Endothelial cell of umbilical vein (primary cell): ENCODE measurements around the gene CCDC80. TPM values are rescaled to one million over a fixed set of nuclear protein-coding genes. Genes with fewer than 3 reads are reported as not detected.

Experiments used
- BruUV-seq: library from RNA; stranded (reverse); fragments of 400-500 nt; replicated peaks from 2 replicates; lab custom pipeline; 2021; lab: Mats Ljungman, UMichigan
- CTCF ChIA-PET: fragments of 300-600, 350-600 bp; sonication (Branson Sonifier 250); formaldehyde crosslinking; loops from one replicate; lab custom pipeline; 2021; ENCODE audit warnings: antibody characterized with exemption, inconsistent platforms; lab: Charles Lee
- POLR2A ChIA-PET: fragments of 300-600, 350-600 bp; sonication (Branson Sonifier 250); formaldehyde crosslinking; loops from one replicate; lab custom pipeline; 2021; ENCODE audit warnings: antibody characterized with exemption, inconsistent platforms; lab: Charles Lee
- DNase-seq: peaks from one replicate; pipeline ENCODE4 v3.0.0-alpha.2; 2011; ENCODE audit warnings: low read depth, low spot score
- FAIRE-seq: peaks from 2 replicates; lab custom pipeline; 2011; peaks lifted over from hg19 to GRCh38; lab: Jason Lieb, UNC
- H2AFZ ChIP-seq: 2 replicates; pipeline ENCODE4 v1.6.0; 2012; ENCODE audit warnings: low read depth, low read length, control low read depth, inconsistent platforms
- H3K27ac ChIP-seq: 2 replicates; pipeline ENCODE4 v1.5.1; 2011; ENCODE audit warnings: low read depth, mild to moderate bottlenecking, control low read depth, low read length, moderate library complexity; ENCODE audit not compliant: insufficient read depth
- H3K27me3 ChIP-seq, 2 experiments: 2 replicates each; pipeline versions ENCODE4 v1.6.0 to v1.6.1; 2011; ENCODE audit warnings: low read length in 2 of 2, mixed read lengths in 1 of 2; ENCODE audit not compliant: control insufficient read depth in 2 of 2, insufficient read depth in 2 of 2
- H3K36me3 ChIP-seq, 2 experiments: 2 replicates in 1 of 2; 3 replicates in 1 of 2; pipeline ENCODE4 v1.5.1; 2011; ENCODE audit warnings: low read length in 2 of 2, mild to moderate bottlenecking in 1 of 2, moderate library complexity in 1 of 2; ENCODE audit not compliant: control insufficient read depth in 2 of 2, insufficient read depth in 2 of 2; ENCODE audit errors: extremely low read depth in 1 of 2
- H3K4me1 ChIP-seq: 3 replicates; pipeline ENCODE4 v1.5.1; 2011; ENCODE audit warnings: mild to moderate bottlenecking, low read length; ENCODE audit not compliant: control insufficient read depth, insufficient read depth; ENCODE audit errors: extremely low read depth
- H3K4me2 ChIP-seq: 2 replicates; pipeline ENCODE4 v1.6.1; 2011; ENCODE audit warnings: low read length, control low read depth, mixed read lengths; ENCODE audit not compliant: insufficient read depth
- H3K4me3 ChIP-seq, 3 experiments: fragments of 200-600 bp in 1 of 3; sonication (generic), shearing (Covaris generic) in 1 of 3; replicated peaks in 1 of 3; 2 replicates each; pipeline ENCODE4 v1.5.1; 2011 to 2016; ENCODE audit warnings: control low read depth in 3 of 3, low read length in 3 of 3, mild to moderate bottlenecking in 2 of 3, inconsistent platforms in 1 of 3, low read depth in 1 of 3, moderate library complexity in 1 of 3; ENCODE audit not compliant: insufficient read depth in 1 of 3
- H3K79me2 ChIP-seq: 2 replicates; pipeline ENCODE4 v1.6.0; 2012; ENCODE audit warnings: low read length, inconsistent platforms; ENCODE audit not compliant: control insufficient read depth, insufficient read depth
- H3K9ac ChIP-seq: replicated peaks from 2 replicates; pipeline ENCODE3; 2011; ENCODE audit warnings: low read length, control low read depth; ENCODE audit not compliant: insufficient read depth; ENCODE audit errors: extremely low read depth
- H3K9me1 ChIP-seq: replicated peaks from 3 replicates; pipeline ENCODE4 v1.6.0; 2011; ENCODE audit warnings: mild to moderate bottlenecking, low read length; ENCODE audit not compliant: control insufficient read depth, insufficient read depth; ENCODE audit errors: extremely low read depth
- H3K9me3 ChIP-seq: replicated peaks from 2 replicates; pipeline ENCODE4 v1.5.1; 2012; ENCODE audit warnings: low read length, inconsistent platforms; ENCODE audit not compliant: control insufficient read depth, insufficient read depth
- H4K20me1 ChIP-seq: replicated peaks from 2 replicates; pipeline ENCODE3; 2011; ENCODE audit warnings: mild to moderate bottlenecking, low read length; ENCODE audit not compliant: control insufficient read depth, insufficient read depth; ENCODE audit errors: extremely low read depth
- EZH2 ChIP-seq: IDR thresholded peaks from 2 replicates; pipeline ENCODE4 v1.6.1; 2012; ENCODE audit warnings: borderline replicate concordance, low read depth, mild to moderate bottlenecking, moderate library complexity, low read length, inconsistent platforms; ENCODE audit not compliant: severe bottlenecking
- FOS ChIP-seq: IDR thresholded peaks from 2 replicates; pipeline ENCODE4 v1.6.1; 2011; ENCODE audit warnings: mild to moderate bottlenecking, low read length, moderate library complexity, borderline replicate concordance; ENCODE audit not compliant: insufficient read depth
- GATA2 ChIP-seq: IDR thresholded peaks from 2 replicates; pipeline ENCODE4 v1.7.0; 2011; ENCODE audit warnings: low read depth, mild to moderate bottlenecking, moderate library complexity, mixed read lengths, low read length; ENCODE audit not compliant: insufficient read length, insufficient read depth
- JUN ChIP-seq: IDR thresholded peaks from 2 replicates; pipeline ENCODE4 v1.6.1; 2011; ENCODE audit warnings: borderline replicate concordance, low read depth; ENCODE audit not compliant: insufficient read length, insufficient read depth
- MAX ChIP-seq: IDR thresholded peaks from 2 replicates; pipeline ENCODE4 v1.6.1; 2011; ENCODE audit not compliant: insufficient read depth, insufficient read length
- MYC ChIP-seq: IDR thresholded peaks from one replicate; pipeline ENCODE4 v1.6.1; 2011; ENCODE audit warnings: mild to moderate bottlenecking, low read depth, low read length
- POLR2A ChIP-seq: IDR thresholded peaks from 2 replicates; pipeline ENCODE4 v1.6.1; 2012; ENCODE audit warnings: low read depth, mild to moderate bottlenecking, control low read depth, low read length
- POLR2AphosphoS5 ChIP-seq: IDR thresholded peaks from 2 replicates; pipeline ENCODE4 v1.6.1; 2012; ENCODE audit warnings: low read depth, mild to moderate bottlenecking, control low read depth, low read length, moderate library complexity; ENCODE audit not compliant: insufficient read depth
- dilution Hi-C: fragments of 300-500 bp; cut with MboI; formaldehyde crosslinking; loops from one replicate; pipeline ENCODE4 v1.15.0; 2019; ENCODE audit warnings: low sequenced_read_pairs; ENCODE audit not compliant: extremely low pct_ligation_motif_present
- intact Hi-C: fragments of 100-400 bp; cut with micrococcal nuclease; formaldehyde crosslinking; loops from one replicate; pipeline ENCODE4 v1.10.0; 2022
- polyA plus RNA-seq, 4 experiments: library from polyadenylated mRNA; depleted of rRNA in 3 of 4; stranded (reverse) in 3 of 4; unstranded in 1 of 4; fragments of >200 nt; gene quantifications; 2 replicates each; pipeline versions ENCODE4 v1.2.1 to v1.2.3, GENCODE V29; 2011 to 2012; ENCODE audit warnings: missing spikeins in 1 of 4
- total RNA-seq: library from RNA; stranded (reverse); gene quantifications from 2 replicates; pipeline ENCODE4 v1.2.3, GENCODE V29; 2021
- TF ChIP-seq, protein P1 (sequence below), 2 donors: IDR thresholded peaks; 1 replicate in 1 of 2; 2 replicates in 1 of 2; pipeline ENCODE4 v1.5.1; 2011; ENCODE audit warnings: low read length in 2 of 2, mild to moderate bottlenecking in 2 of 2, moderate library complexity in 2 of 2, control low read depth in 1 of 2, inconsistent platforms in 1 of 2, low read depth in 1 of 2; ENCODE audit not compliant: insufficient read depth in 1 of 2; ENCODE audit errors: extremely low read depth in 1 of 2

CCDC80 gene
- total and polyA plus RNA-seq, 2 donors (not counting 3 experiments of a cell fraction or from before 2014, with no cell fraction given), result 28.4 to 77.2 TPM

GRCh38 chr3:112646623-112647022, 5.7 kb upstream of the CCDC80 start:
- no peak overlapping the region for H3K4me2 ChIP-seq

More at GRCh38 chr3:112646623-112647022, 5.7 kb upstream of the CCDC80 start:
- H3K9me3 ChIP-seq, result no peaks in the 10 kb centered on the region
- H3K4me3 ChIP-seq, result no peak overlapping the region
- no peaks in the 10 kb centered on the region for H3K36me3 ChIP-seq
- intact Hi-C loops (no loop called here), dilution Hi-C loops (no loop called here)
- H2AFZ ChIP-seq, result no peak overlapping the region
- CTCF ChIA-PET, result interaction anchor here (1.0 to 7.9 kb wide), 4 partner anchors 64 to 333 kb away, joined by 4 to 95 read pairs (median 6); no protein-coding TSS in a partner anchor
- H3K79me2 ChIP-seq, result no peaks in the 10 kb centered on the region
- peaks cover 8% of the 10 kb centered on the region for H3K4me1 ChIP-seq
- H3K9me1 ChIP-seq, result no peaks in the 10 kb centered on the region
- BruUV-seq, result no TSS peak
- TF ChIP-seq, protein P1, sequence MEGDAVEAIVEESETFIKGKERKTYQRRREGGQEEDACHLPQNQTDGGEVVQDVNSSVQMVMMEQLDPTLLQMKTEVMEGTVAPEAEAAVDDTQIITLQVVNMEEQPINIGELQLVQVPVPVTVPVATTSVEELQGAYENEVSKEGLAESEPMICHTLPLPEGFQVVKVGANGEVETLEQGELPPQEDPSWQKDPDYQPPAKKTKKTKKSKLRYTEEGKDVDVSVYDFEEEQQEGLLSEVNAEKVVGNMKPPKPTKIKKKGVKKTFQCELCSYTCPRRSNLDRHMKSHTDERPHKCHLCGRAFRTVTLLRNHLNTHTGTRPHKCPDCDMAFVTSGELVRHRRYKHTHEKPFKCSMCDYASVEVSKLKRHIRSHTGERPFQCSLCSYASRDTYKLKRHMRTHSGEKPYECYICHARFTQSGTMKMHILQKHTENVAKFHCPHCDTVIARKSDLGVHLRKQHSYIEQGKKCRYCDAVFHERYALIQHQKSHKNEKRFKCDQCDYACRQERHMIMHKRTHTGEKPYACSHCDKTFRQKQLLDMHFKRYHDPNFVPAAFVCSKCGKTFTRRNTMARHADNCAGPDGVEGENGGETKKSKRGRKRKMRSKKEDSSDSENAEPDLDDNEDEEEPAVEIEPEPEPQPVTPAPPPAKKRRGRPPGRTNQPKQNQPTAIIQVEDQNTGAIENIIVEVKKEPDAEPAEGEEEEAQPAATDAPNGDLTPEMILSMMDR (IDR thresholded peaks at IDR 0.05; ENCODE audit: extremely low read depth in 1 of 2, insufficient read depth in 1 of 2, low read depth in 1 of 2, low read length in 2 of 2), result no peak
- TF ChIP-seq GATA2, result no peak
- no peak for TF ChIP-seq POLR2AphosphoS5
- TF ChIP-seq FOS, result no peak
- no peak for TF ChIP-seq EZH2
- TF ChIP-seq JUN, result no peak
- TF ChIP-seq MAX, result no peak
- TF ChIP-seq MYC, result no peak
- TF ChIP-seq POLR2A, result no peak
- no peak for FAIRE-seq
- no peaks in the 10 kb centered on the region for H4K20me1 ChIP-seq
- no peak overlapping the region for H3K27ac ChIP-seq
- POLR2A ChIA-PET, result no interaction called here
- DNase-seq, result no peak
- H3K27me3 ChIP-seq, result no peaks in the 10 kb centered on the region
- H3K9ac ChIP-seq, result no peak overlapping the region
